Measurements from ENCODE around the gene APOE.
A peak's percentile ranks its signal among the peaks of the same experiment; 100 is the strongest.
"Not testable (repeated sequence)": the region's sequence is repeated elsewhere in the genome, so short reads cannot be mapped to it uniquely, and the experiment has no call there.

APOE gene

DNA sequence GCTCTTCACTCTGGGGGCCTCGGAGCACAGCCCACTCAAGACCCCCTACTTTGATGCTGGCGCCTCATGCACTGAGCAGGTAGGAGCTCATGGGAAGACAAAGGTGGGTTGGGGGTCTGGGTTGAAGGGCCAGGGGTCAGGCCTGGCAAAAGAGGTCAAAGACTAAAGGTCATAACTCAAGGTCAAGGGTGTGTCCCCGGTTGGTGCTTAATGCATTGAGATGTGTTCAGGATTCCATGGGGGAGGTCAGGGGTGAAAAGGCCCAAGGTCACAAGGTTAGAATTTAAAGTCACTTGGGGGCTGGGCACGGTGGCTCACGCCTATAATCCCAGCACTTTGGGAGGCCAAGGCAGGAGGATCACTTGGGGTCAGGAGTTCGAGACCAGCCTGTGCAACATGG, 19.5 kb upstream of the APOE start:
- DNase-seq, result no peak

DNA sequence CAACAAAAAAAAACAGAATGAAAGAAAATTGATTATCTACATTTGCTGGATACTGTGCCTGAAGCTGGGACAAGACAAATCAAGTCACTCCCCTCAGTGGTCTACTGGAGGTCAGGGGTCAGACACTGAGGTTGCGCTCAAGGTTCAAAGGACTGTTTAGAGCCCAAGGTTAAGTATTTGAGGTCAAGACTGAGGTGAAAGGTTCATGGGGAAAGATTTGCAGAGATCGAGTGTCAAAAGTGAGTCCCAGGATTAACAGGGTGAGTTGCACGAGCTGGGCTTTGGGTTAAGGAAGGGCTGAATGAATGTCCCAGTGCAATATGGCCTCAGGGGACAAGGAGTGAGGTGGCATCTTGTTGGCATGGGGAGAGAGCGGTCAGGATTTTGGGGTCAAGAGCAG, 17.9 kb upstream of the APOE start:
- no peak for DNase-seq

DNA sequence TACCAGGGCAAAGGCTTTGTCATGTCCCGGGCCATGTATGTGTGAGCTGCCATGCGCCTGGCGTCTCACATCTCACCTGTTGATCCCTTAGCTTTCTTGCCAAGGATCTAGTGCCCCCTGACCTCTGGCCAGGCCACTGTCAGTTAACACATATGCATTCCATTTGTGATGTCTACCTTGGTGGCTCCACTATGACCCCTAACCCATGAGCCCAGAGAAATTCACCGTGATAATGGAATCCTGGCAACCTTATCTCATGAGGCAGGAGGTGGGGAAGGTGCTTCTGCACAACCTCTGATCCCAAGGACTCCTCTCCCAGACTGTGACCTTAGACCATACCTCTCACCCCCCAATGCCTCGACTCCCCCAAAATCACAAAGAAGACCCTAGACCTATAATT, 17.3 kb upstream of the APOE start:
- not testable (repeated sequence) for DNase-seq

DNA sequence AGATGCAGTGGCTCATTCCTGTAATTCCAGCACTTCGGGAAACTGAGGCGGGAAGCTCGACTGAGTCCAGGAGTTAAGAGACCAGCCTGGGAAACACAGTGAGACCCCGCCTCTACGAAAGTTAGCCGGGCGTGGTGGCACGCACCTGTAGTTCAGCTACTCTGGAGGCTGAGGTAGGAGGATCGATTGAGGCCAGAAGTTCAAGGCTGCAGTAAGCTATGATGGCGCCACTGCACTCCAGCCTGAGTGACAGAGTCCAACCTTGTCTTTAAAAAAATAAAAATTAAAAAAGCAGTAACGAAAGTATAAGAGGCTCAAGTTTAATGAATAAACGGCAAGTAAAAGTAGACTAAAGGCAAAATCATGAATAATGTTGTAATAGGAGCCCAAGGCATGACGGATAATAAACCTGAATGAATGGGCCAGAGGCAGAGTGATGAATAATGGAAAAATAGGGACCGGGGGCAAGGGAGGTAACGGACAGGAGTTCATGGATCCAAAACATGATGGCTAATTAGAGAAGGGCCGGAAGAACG, 15.7 kb upstream of the APOE start:
- no peak for DNase-seq

DNA sequence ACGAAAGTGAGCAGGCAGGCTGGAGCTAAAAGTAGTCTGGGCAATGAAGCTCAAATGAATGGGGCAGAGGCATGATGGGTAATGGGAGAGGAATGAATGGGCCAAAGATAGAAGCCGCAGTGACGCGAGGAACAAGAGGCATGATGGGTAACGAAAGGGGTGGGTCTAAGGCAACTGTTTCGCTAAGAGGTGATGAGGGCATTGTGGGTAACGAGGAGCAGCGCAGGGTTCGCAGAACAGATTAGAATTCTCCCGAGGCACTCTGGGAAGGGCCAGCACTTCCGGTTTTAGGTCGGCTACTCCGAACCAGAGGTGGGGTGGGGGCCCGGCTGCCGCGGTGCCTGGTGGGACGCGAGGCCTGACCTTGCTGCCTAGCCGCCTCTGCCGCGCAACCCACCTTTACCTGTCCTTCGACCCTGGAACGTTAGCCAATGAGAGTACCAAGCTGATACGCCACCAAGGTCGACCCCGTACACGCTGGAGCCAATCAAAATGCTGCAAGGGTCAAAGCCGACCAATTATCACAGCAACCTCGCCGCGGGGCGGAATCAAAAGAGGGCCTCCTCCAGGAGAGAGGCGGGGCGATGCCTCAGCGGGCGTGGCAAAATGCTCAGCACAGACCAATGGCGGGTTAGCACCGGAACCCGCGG, 15.1 kb upstream of the APOE start:
- peak; percentile 100 for DNase-seq

DNA sequence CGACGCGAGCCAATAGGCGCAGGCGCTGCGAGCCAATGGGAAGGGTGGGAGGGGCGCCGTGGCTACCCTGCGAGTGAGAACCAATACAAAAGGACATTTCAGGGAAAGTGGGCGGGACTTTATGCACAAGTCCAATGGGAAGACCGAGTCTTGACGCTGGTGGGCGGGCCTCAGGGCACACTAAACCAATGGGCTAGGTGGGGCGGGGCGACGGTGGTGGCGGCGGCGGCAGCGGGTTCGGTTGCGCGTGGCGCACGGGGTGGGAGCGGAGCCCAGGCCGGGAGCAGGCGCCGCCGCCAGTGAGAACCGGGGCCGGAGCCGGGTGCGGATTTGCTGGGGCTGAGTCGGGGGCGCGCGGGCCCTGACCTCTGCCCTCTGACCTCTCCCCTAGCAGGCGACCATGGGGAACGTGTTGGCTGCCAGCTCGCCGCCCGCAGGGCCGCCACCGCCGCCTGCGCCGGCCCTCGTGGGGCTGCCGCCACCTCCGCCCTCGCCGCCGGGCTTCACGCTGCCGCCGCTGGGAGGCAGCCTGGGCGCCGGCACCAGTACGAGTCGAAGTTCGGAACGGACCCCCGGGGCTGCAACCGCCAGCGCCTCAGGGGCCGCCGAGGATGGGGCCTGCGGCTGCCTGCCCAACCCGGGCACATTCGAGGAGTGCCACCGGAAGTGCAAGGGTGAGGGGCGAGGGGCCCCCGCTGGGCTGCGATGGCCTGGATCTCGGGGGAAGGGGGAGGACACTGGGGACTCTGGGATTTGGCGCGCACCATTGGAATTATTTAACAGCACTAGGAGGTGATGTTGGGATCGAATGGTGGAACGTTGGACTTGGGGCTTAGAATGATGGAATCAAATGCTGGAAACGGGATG, 14.3 kb upstream of the APOE start, which contains the start of gene TOMM40:
TSS of gene TOMM40 (plus strand) at position 239 of the 867 bp plus-strand sequence. CDS start at position 401, 162 bp downstream.
- DNase-seq, result no peak

DNA sequence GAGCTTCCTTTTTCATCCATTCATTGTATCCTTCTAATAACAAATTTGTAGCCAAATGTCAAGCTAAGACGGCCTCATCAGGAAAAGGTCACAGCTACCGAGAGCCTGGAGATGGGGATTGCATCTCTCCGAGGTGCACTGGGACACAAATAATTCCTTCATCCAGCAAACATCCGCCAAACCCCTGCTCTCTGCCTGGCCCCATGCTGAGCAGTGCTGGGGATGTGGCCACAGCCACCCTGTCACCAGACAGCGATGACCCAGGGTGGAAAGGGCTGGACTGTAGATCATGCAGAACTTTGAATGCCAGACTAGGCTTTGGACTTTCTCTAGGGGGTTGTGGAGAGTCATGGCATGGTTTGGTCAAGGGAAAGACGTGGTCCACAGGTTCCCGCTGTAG, 12.7 kb upstream of the APOE start:
- DNase-seq, result no peak

DNA sequence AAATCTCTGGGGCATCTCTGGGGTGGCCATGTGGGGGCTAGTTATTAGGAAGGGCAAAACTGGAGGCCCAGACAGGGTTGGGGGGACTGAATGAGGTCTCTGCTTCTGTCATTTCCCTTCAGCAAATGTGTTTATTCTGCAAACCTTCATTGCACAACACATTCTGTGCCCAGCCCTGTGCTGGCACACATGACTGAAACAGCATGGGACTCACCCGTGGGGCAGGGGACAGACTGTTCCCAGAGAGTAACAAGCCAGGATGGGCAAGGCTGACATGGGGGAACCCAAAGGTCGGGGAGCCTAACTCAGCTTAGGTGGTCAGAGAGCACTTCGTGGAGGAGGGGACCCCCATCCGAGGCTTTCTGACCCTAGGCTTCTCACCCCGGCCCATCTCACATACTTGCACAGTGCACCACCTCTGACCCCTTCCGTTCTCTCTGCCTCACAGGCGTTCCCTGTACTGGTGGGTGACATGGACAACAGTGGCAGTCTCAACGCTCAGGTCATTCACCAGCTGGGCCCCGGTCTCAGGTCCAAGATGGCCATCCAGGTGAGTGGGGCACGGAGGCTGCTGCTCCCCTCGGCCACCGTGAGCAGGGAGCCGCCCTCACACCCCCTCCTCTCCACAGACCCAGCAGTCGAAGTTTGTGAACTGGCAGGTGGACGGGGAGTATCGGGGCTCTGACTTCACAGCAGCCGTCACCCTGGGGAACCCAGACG, 12.1 kb upstream of the APOE start:
- no peak for DNase-seq

DNA sequence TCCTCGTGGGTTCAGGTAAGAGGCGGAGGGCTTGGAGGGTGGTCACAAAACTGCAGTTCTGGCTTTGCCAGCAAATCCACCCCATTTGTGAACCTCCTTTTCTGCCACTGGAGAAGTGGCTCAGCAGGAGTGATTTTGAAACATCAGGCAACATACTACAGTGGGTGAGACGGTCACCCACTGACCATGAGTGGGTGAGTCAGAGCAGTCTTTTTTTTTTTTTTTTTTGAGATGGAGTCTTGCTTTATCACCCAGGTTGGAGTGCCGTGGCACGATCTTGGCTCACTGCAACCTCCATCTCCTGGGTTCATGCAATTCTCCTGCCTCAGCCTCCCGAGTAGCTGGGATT, 11.6 kb upstream of the APOE start:
- no peak for DNase-seq

DNA sequence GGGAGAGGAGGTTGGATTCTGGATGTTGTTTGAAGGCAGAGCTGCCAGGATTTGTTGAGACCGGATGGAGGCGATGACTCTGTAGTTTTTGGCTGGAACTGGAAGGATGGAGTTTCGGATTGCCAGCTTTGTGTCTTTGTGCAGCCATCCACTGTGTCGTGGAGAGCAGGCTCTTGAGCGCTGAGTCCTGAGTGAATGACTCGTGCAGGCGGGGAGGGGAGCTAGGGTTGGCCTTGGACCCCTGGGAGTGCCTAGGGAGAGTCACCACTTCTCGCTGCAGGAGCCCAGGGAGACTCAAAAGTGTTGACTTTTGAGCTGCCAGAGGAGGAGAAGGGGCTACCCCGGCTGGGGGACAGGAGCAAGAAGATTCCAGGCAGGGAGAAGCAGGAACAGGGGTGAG, 10.7 kb upstream of the APOE start:
- no peak for DNase-seq

DNA sequence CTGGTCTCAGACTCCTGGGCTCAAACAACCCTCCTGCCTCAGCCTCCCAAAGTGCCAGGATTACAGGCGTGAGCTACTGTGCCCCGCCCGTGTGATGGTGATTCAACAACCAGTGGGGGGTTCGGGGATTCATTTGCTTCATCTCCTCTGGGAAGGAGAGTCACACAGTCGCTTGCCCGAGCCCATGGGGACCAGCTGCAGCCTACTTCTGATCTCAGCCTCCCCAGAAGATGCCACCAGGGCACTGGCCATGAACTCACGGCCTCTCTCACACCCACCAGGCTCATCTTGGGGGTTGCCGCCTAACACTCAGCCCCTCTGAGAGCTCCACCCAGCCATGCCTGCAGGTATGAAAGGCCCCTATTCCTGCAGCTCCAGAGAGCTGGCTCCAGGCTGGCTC, 7.8 kb upstream of the APOE start:
- DNase-seq, result no peak

DNA sequence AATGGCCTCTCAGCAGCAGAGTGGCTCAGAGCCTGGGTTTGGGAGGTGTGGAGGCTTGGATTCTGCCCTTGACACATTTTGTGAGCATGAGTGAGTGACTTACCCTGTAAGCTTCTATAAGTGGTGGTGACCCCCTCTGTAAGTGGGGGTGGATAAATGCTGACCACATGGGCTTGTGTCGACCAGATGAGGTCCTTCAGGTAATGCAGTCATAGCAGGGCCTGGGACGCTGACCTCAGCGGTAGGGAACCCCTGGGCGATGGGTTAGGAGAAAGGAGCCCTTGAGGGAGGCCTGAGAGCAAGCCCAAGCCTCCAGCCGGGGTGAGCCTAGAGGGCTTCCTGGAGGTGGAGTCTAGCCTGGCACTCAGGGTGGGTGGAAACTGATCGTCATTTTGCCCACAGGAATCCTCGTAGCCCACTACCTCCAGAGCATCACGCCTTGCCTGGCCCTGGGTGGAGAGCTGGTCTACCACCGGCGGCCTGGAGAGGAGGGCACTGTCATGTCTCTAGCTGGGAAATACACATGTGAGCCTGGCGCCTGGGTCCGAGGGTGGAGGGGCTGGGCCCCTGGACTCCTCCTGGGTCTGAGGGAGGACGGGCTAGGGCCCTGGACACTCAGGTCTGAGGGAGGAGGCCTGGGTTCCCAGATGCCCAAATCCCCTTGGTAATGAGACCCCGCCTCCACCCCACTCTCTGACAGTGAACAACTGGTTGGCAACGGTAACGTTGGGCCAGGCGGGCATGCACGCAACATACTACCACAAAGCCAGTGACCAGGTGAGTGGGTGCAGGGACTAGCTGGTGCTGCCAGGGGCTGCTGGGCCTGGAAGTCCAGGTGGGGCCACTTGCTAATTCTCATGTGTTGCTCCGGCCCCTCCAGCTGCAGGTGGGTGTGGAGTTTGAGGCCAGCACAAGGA, 5.0 kb upstream of the APOE start:
- no peak for DNase-seq

DNA sequence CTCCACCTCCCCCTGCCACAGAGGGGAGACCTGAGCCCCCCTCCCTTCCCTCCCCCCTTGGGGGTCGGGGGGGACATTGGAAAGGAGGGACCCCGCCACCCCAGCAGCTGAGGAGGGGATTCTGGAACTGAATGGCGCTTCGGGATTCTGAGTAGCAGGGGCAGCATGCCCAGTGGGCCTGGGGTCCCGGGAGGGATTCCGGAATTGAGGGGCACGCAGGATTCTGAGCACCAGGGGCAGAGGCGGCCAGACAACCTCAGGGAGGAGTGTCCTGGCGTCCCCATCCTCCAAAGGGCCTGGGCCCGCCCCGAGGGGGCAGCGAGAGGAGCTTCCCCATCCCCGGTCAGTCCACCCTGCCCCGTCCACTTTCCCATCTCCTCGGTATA, 2.4 kb upstream of the APOE start:
- no peak for DNase-seq

DNA sequence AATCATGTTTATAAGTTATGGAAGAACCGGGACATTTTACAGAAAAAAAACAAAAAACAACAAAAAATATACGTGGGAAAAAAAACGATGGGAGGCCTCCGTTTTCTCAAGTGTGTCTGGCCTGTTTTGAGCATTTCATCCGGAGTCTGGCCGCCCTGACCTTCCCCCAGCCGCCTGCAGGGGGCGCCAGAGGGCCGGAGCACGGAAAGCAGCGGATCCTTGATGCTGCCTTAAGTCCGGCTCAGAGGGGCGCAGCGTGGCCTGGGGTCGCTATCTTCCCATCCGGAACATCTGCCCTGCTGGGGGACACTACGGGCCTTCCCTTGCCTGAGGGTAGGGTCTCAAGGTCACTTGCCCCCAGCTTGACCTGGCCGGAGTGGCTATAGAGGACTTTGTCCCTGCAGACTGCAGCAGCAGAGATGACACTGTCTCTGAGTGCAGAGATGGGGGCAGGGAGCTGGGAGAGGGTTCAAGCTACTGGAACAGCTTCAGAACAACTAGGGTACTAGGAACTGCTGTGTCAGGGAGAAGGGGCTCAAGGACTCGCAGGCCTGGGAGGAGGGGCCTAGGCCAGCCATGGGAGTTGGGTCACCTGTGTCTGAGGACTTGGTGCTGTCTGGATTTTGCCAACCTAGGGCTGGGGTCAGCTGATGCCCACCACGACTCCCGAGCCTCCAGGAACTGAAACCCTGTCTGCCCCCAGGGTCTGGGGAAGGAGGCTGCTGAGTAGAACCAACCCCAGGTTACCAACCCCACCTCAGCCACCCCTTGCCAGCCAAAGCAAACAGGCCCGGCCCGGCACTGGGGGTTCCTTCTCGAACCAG, 1.8 kb upstream of the APOE start:
- peak; percentile 91 for DNase-seq

DNA sequence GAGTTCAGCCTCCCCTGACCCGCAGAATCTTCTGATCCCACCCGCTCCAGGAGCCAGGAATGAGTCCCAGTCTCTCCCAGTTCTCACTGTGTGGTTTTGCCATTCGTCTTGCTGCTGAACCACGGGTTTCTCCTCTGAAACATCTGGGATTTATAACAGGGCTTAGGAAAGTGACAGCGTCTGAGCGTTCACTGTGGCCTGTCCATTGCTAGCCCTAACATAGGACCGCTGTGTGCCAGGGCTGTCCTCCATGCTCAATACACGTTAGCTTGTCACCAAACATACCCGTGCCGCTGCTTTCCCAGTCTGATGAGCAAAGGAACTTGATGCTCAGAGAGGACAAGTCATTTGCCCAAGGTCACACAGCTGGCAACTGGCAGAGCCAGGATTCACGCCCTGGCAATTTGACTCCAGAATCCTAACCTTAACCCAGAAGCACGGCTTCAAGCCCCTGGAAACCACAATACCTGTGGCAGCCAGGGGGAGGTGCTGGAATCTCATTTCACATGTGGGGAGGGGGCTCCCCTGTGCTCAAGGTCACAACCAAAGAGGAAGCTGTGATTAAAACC, 1.1 kb upstream of the APOE start:
- DNase-seq, result peak; percentile 63

DNA sequence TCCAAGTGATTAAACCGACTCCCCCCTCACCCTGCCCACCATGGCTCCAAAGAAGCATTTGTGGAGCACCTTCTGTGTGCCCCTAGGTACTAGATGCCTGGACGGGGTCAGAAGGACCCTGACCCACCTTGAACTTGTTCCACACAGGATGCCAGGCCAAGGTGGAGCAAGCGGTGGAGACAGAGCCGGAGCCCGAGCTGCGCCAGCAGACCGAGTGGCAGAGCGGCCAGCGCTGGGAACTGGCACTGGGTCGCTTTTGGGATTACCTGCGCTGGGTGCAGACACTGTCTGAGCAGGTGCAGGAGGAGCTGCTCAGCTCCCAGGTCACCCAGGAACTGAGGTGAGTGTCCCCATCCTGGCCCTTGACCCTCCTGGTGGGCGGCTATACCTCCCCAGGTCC, 2.0 kb downstream of the APOE start:
- no peak for DNase-seq

DNA sequence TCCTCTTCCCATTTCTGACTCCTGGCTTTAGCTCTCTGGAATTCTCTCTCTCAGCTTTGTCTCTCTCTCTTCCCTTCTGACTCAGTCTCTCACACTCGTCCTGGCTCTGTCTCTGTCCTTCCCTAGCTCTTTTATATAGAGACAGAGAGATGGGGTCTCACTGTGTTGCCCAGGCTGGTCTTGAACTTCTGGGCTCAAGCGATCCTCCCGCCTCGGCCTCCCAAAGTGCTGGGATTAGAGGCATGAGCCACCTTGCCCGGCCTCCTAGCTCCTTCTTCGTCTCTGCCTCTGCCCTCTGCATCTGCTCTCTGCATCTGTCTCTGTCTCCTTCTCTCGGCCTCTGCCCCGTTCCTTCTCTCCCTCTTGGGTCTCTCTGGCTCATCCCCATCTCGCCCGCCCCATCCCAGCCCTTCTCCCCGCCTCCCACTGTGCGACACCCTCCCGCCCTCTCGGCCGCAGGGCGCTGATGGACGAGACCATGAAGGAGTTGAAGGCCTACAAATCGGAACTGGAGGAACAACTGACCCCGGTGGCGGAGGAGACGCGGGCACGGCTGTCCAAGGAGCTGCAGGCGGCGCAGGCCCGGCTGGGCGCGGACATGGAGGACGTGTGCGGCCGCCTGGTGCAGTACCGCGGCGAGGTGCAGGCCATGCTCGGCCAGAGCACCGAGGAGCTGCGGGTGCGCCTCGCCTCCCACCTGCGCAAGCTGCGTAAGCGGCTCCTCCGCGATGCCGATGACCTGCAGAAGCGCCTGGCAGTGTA, 2.7 kb downstream of the APOE start:
- DNase-seq, result no peak

DNA sequence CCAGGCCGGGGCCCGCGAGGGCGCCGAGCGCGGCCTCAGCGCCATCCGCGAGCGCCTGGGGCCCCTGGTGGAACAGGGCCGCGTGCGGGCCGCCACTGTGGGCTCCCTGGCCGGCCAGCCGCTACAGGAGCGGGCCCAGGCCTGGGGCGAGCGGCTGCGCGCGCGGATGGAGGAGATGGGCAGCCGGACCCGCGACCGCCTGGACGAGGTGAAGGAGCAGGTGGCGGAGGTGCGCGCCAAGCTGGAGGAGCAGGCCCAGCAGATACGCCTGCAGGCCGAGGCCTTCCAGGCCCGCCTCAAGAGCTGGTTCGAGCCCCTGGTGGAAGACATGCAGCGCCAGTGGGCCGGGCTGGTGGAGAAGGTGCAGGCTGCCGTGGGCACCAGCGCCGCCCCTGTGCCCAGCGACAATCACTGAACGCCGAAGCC, 3.3 kb downstream of the APOE start:
- no peak for DNase-seq

DNA sequence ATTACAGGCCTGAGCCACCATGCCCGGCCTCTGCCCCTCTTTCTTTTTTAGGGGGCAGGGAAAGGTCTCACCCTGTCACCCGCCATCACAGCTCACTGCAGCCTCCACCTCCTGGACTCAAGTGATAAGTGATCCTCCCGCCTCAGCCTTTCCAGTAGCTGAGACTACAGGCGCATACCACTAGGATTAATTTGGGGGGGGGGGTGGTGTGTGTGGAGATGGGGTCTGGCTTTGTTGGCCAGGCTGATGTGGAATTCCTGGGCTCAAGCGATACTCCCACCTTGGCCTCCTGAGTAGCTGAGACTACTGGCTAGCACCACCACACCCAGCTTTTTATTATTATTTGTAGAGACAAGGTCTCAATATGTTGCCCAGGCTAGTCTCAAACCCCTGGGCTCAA, 4.2 kb downstream of the APOE start:
- peak; percentile 91 for DNase-seq

DNA sequence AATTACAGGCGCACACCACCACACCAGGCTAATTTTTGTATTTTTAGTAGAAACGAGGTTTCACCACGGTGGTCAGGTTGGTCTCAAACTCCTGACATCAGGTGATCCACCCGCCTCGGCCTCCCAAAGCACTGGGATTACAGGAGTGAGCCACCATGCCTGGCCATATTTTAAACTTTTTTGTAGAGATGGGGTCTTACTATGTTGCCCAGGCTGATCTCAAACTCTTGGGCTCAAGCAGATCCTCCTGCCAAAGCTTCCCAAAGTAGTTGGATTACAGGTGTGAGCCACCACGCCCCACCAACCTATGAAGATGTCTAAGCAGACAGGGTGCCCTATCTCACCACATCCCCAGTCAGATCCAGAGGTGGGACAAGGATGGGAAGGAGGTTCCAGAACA, 6.3 kb downstream of the APOE start:
- not testable (repeated sequence) for DNase-seq
